GM19193 (cell line): ENCODE results near the gene SIGLEC14.

Experiments
- POLR2A ChIP-seq: IDR thresholded peaks from 4 replicates; pipeline ENCODE4 v1.6.1; 2011; ENCODE audit not compliant: insufficient read depth, insufficient read length; ENCODE audit errors: extremely low read depth

The SIGLEC14 gene

GRCh38 chr19:51681286-51681941 lies 34.8 kb upstream of the SIGLEC14 start:
- TF ChIP-seq POLR2A, result no peak

GRCh38 chr19:51680474-51680873 lies 33.8 kb upstream of the SIGLEC14 start:
- no peak for TF ChIP-seq POLR2A

- TF ChIP-seq POLR2A, result no peak
Measured at GRCh38 chr19:51676566-51677083, 30.0 kb upstream of the SIGLEC14 start.

GRCh38 chr19:51668216-51668615 lies 21.6 kb upstream of the SIGLEC14 start:
- TF ChIP-seq POLR2A, result no peak

GRCh38 chr19:51664997-51665396 lies 18.4 kb upstream of the SIGLEC14 start:
- TF ChIP-seq POLR2A, result no peak

- no peak for TF ChIP-seq POLR2A
Measured at GRCh38 chr19:51664131-51664530, 17.5 kb upstream of the SIGLEC14 start.

- TF ChIP-seq POLR2A, result no peak
Measured at GRCh38 chr19:51663650-51664049, 17.0 kb upstream of the SIGLEC14 start.

- TF ChIP-seq POLR2A, result no peak
Measured at GRCh38 chr19:51660975-51661600, 14.5 kb upstream of the SIGLEC14 start.

- no peak for TF ChIP-seq POLR2A
Measured at GRCh38 chr19:51654783-51655182, 8.2 kb upstream of the SIGLEC14 start.

- no peak for TF ChIP-seq POLR2A
Measured at GRCh38 chr19:51653162-51653561, 6.5 kb upstream of the SIGLEC14 start.

- no peak for TF ChIP-seq POLR2A
Measured at GRCh38 chr19:51652266-51652665, 5.6 kb upstream of the SIGLEC14 start.

GRCh38 chr19:51651216-51651846 lies 4.7 kb upstream of the SIGLEC14 start:
- no peak for TF ChIP-seq POLR2A

- no peak for TF ChIP-seq POLR2A
Measured at GRCh38 chr19:51647318-51647717, 693 bp upstream of the SIGLEC14 start.

- TF ChIP-seq POLR2A, result no peak
Measured at GRCh38 chr19:51644636-51645271, 1.9 kb downstream of the SIGLEC14 start.

GRCh38 chr19:51641648-51642047 lies 5.0 kb downstream of the SIGLEC14 start:
- TF ChIP-seq POLR2A, result no peak

GRCh38 chr19:51640386-51640785 lies 6.2 kb downstream of the SIGLEC14 start:
- no peak for TF ChIP-seq POLR2A

- no peak for TF ChIP-seq POLR2A
Measured at GRCh38 chr19:51639916-51640315, 6.7 kb downstream of the SIGLEC14 start.
